ENCODE data around the gene PHLDB3. TPM values are rescaled to one million over a fixed set of nuclear protein-coding genes. Genes with fewer than 3 reads are reported as not detected.
A peak's percentile ranks its signal among the peaks of the same experiment; 100 is the strongest.

PHLDB3 gene
- total RNA-seq, 1 experiment from 2014 or later: 8.5 TPM

- Histone ChIP-seq H2AFZ (ENCODE audit: low read length) (no peak overlapping the region), H3K9me3 (ENCODE audit: control insufficient read depth, low read depth, low read length) (no peaks in the 10 kb centered on the region), H4K5ac (ENCODE audit: insufficient read length, low read depth, low read length) (no peak overlapping the region), H2BK120ac (ENCODE audit: low read depth, low read length, poor library complexity, severe bottlenecking) (no peak overlapping the region), H3K79me2 (ENCODE audit: insufficient read depth, low read length) (no peaks in the 10 kb centered on the region), H3K4me2 (ENCODE audit: insufficient read depth, insufficient read length, low read length) (no peak overlapping the region), H2BK15ac (ENCODE audit: low read depth, low read length) (no peak overlapping the region), H3K4ac (ENCODE audit: low read depth, low read length) (no peak overlapping the region), H2BK20ac (ENCODE audit: low read depth, low read length, poor library complexity, severe bottlenecking) (no peak overlapping the region), H4K20me1 (ENCODE audit: control insufficient read depth, insufficient read depth, insufficient read length) (no peaks in the 10 kb centered on the region), H4K8ac (replicated peaks; ENCODE audit: insufficient read length, low read depth, low read length) (no peak overlapping the region), H3T11ph (ENCODE audit: low read length) (no peak overlapping the region), H3K14ac (ENCODE audit: insufficient read depth, low read length) (no peak overlapping the region), H3K56ac (ENCODE audit: insufficient read length, low read depth, low read length) (no peak overlapping the region), H3K9ac (ENCODE audit: extremely low read depth, insufficient read length, low read length) (no peak overlapping the region), H3K27me3 (ENCODE audit: insufficient read depth, low read length) (no peaks in the 10 kb centered on the region), H3K27ac (ENCODE audit: insufficient read length, low read depth, low read length) (no peak overlapping the region), H3K18ac (ENCODE audit: insufficient read length, low read depth, low read length) (no peak overlapping the region), H2BK12ac (ENCODE audit: insufficient read length, low read depth, low read length) (no peak overlapping the region), H3K4me1 (ENCODE audit: insufficient read depth, low read length) (no peaks in the 10 kb centered on the region), H3K23ac (ENCODE audit: insufficient read length, low read depth, low read length) (no peak overlapping the region), H4K91ac (ENCODE audit: insufficient read length, low read depth, low read length) (no peak overlapping the region), H3K79me1 (ENCODE audit: insufficient read depth, low read depth, low read length, poor library complexity, severe bottlenecking) (no peaks in the 10 kb centered on the region), H3K23me2 (ENCODE audit: insufficient read length, low read depth, low read length, poor library complexity, severe bottlenecking) (no peaks in the 10 kb centered on the region), H2BK5ac (ENCODE audit: insufficient read length, low read length) (no peak overlapping the region), H2AK5ac (ENCODE audit: insufficient read length, low read length) (no peak overlapping the region)
- peak overlapping the region in 2 of 3 experiments; percentile 61 to 83; a peak in 2 of 7 replicates for H3K27ac Mint-ChIP-seq
- H3K9me3 Mint-ChIP-seq: peaks cover 0 to 36% of the 10 kb centered on the region in 2 experiments; a peak in 3 of 5 replicates
- peak; percentile 51 for DNase-seq
- peaks cover 0 to 6% of the 10 kb centered on the region in 2 experiments; a peak in 2 of 4 replicates for H3K4me1 Mint-ChIP-seq
- TF ChIP-seq CTCF (conservative IDR thresholded peaks at IDR 0.05): peak; percentile 58; the same call in 2 of the 3 replicates
- no CpG with 5 or more reads among the region's 6 CpGs for WGBS (ENCODE audit: extremely low coverage, insufficient read length, low lambda C conversion rate)
- H3K36me3 Mint-ChIP-seq (ENCODE audit: insufficient read depth in 1 of 3, low read depth in 3 of 3): no peaks in the 10 kb centered on the region
- peaks cover 2% of the 10 kb centered on the region; the same call in 1 of the 2 replicates for H3K27me3 Mint-ChIP-seq (ENCODE audit: low read depth)
- H3K4me3 Mint-ChIP-seq: no peak overlapping the region
Measured at GRCh38 chr19:43430142-43430710, 74.3 kb downstream of the PHLDB3 start.
